ENCODE results near the gene CD2AP. TPM values are rescaled to one million over a fixed set of nuclear protein-coding genes. Genes with fewer than 3 reads are reported as not detected.
"Not testable (repeated sequence)": the region's sequence is repeated elsewhere in the genome, so short reads cannot be mapped to it uniquely, and the experiment has no call there.

CD2AP gene
- total RNA-seq, 1 experiment from 2014 or later: 43.8 TPM

GRCh38 chr6:47440719-47441118 lies 36.9 kb upstream of the CD2AP start:
- Histone ChIP-seq H4K20me1 (ENCODE audit: insufficient read depth) (no peaks in the 10 kb centered on the region), H3K36me3 (ENCODE audit: control insufficient read depth in 1 of 2, insufficient read depth in 2 of 2, low read length in 2 of 2) (no peaks in the 10 kb centered on the region), H3K4me3 (replicated peaks in 1 of 2; ENCODE audit: low read depth in 1 of 2, low read length in 2 of 2) (no peak overlapping the region), H3K9me3 (ENCODE audit: control insufficient read depth in 1 of 2, insufficient read depth in 1 of 2, low read depth in 1 of 2, low read length in 2 of 2) (no peaks in the 10 kb centered on the region), H3K79me2 (ENCODE audit: insufficient read depth, low read length) (no peaks in the 10 kb centered on the region), H3K9ac (ENCODE audit: low read length) (no peak overlapping the region), H3K27me3 (ENCODE audit: insufficient read depth, low read length) (no peaks in the 10 kb centered on the region), H2AFZ (ENCODE audit: low read depth, low read length, poor library complexity, severe bottlenecking) (peak overlapping the region; percentile 38), H3K4me1 (ENCODE audit: control insufficient read depth in 1 of 2, insufficient read depth in 2 of 2, low read length in 2 of 2) (no peaks in the 10 kb centered on the region), H3K9me2 (ENCODE audit: insufficient read depth) (no peaks in the 10 kb centered on the region), H3K4me2 (ENCODE audit: low read length) (no peak overlapping the region), H3K27ac (ENCODE audit: low read depth, low read length) (no peak overlapping the region)
- ATAC-seq (no peak), DNase-seq (ENCODE audit: low read depth, low spot score) (no peak)
- ChIA-PET POLR2A (interaction anchor here (0.6 kb wide), 1 partner anchor 1303 kb away, joined by 3 read pairs; no protein-coding TSS in a partner anchor), CTCF (no interaction called here), RAD21 (ENCODE audit: low non-redundant PET in 1 of 2, low total read pairs in 2 of 2, uncharacterized antibody in 2 of 2, unreplicated experiment in 2 of 2) (no interaction called here)
- BruUV-seq (replicated peaks): no TSS peak
- TF ChIP-seq SRF (IDR thresholded peaks at IDR 0.05; ENCODE audit: low read depth) (no peak), ATF3 (IDR thresholded peaks at IDR 0.05) (no peak), RAD21 (IDR thresholded peaks at IDR 0.05; ENCODE audit: low read depth) (no peak), EGR1 (IDR thresholded peaks at IDR 0.05; ENCODE audit: low read depth) (no peak), JUND (IDR thresholded peaks at IDR 0.05) (no peak), ZBTB33 (IDR thresholded peaks at IDR 0.05; ENCODE audit: extremely low read depth, insufficient replicate concordance, low read length) (no peak), FOSL1 (IDR thresholded peaks at IDR 0.05; ENCODE audit: low read depth) (no peak), CEBPB (IDR thresholded peaks at IDR 0.05; ENCODE audit: low read depth) (no peak), POLR2AphosphoS5 (IDR thresholded peaks at IDR 0.05; ENCODE audit: low read depth, low read length) (no peak), YY1 (IDR thresholded peaks at IDR 0.05; ENCODE audit: extremely low read depth, insufficient replicate concordance, low read depth, low read length) (no peak), CTCF (IDR thresholded peaks at IDR 0.05 in 2 of 3, conservative IDR thresholded peaks at IDR 0.05 in 1 of 3; ENCODE audit: borderline replicate concordance in 1 of 3, insufficient read depth in 1 of 3, low read depth in 2 of 3, low read length in 2 of 3) (no peak), SP1 (IDR thresholded peaks at IDR 0.05; ENCODE audit: low read depth) (no peak), SIN3A (IDR thresholded peaks at IDR 0.05; ENCODE audit: low read depth) (no peak), CBX3 (IDR thresholded peaks at IDR 0.05; ENCODE audit: low read depth) (no peak), POLR2A (IDR thresholded peaks at IDR 0.05; ENCODE audit: borderline replicate concordance, extremely low read depth, insufficient read depth, insufficient read length) (no peak), ELF1 (IDR thresholded peaks at IDR 0.05; ENCODE audit: borderline replicate concordance, low read depth) (no peak)
- intact Hi-C loops (cut with micrococcal nuclease): no loop called here

GRCh38 chr6:47444964-47445363 lies 32.6 kb upstream of the CD2AP start:
- H3K4me2 ChIP-seq (ENCODE audit: low read length); ATAC-seq; intact Hi-C loops (cut with micrococcal nuclease); H3K27ac ChIP-seq (ENCODE audit: low read depth, low read length); DNase-seq (ENCODE audit: low read depth, low spot score); H3K9ac ChIP-seq (ENCODE audit: low read length); H2AFZ ChIP-seq (ENCODE audit: low read depth, low read length, poor library complexity, severe bottlenecking); H4K20me1 ChIP-seq (ENCODE audit: insufficient read depth); H3K27me3 ChIP-seq (ENCODE audit: insufficient read depth, low read length); CTCF ChIA-PET; H3K36me3 ChIP-seq (ENCODE audit: control insufficient read depth in 1 of 2, insufficient read depth in 2 of 2, low read length in 2 of 2); H3K4me1 ChIP-seq (ENCODE audit: control insufficient read depth in 1 of 2, insufficient read depth in 2 of 2, low read length in 2 of 2); H3K9me2 ChIP-seq (ENCODE audit: insufficient read depth); H3K9me3 ChIP-seq (ENCODE audit: control insufficient read depth in 1 of 2, insufficient read depth in 1 of 2, low read depth in 1 of 2, low read length in 2 of 2); POLR2A ChIA-PET; H3K79me2 ChIP-seq (ENCODE audit: insufficient read depth, low read length); RAD21 ChIA-PET (ENCODE audit: low non-redundant PET in 1 of 2, low total read pairs in 2 of 2, uncharacterized antibody in 2 of 2, unreplicated experiment in 2 of 2); H3K4me3 ChIP-seq (replicated peaks in 1 of 2; ENCODE audit: low read depth in 1 of 2, low read length in 2 of 2); BruUV-seq (replicated peaks): not testable (repeated sequence)
